Neuronal stem cell (in vitro differentiated cells): ENCODE data around the gene FAM171A2.

Experiments
- DNase-seq: peaks from one replicate; pipeline ENCODE4 v3.0.0-alpha.2; 2013; ENCODE audit warnings: low spot score
- H2AFZ ChIP-seq: one replicate; pipeline ENCODE4 v1.6.1; 2013; ENCODE audit warnings: mild to moderate bottlenecking, low read length, inconsistent platforms
- H2AK5ac ChIP-seq: 2 replicates; pipeline ENCODE4 v1.6.1; 2013; ENCODE audit warnings: low read depth, mild to moderate bottlenecking, inconsistent platforms, low read length, moderate library complexity, mixed read lengths
- H2BK120ac ChIP-seq: 2 replicates; pipeline ENCODE4 v1.6.1; 2013; ENCODE audit warnings: low read depth, mild to moderate bottlenecking, inconsistent platforms, low read length, moderate library complexity, mixed read lengths
- H2BK12ac ChIP-seq: one replicate; pipeline ENCODE4 v1.6.1; 2013; ENCODE audit warnings: low read length, inconsistent platforms
- H2BK15ac ChIP-seq: 2 replicates; pipeline ENCODE4 v1.6.1; 2013; ENCODE audit warnings: mild to moderate bottlenecking, low read length, inconsistent platforms, mixed read lengths
- H2BK5ac ChIP-seq: one replicate; pipeline ENCODE4 v1.6.1; 2013; ENCODE audit warnings: inconsistent platforms, mild to moderate bottlenecking, low read length, moderate library complexity
- H3K14ac ChIP-seq: one replicate; pipeline ENCODE4 v1.6.1; 2013; ENCODE audit warnings: low read length, inconsistent platforms
- H3K18ac ChIP-seq: 2 replicates; pipeline ENCODE4 v1.6.1; 2013; ENCODE audit warnings: low read length, inconsistent platforms
- H3K23ac ChIP-seq: 2 replicates; pipeline ENCODE4 v1.6.1; 2013; ENCODE audit warnings: low read depth, mild to moderate bottlenecking, mixed read lengths, low read length, inconsistent platforms; ENCODE audit not compliant: poor library complexity
- H3K27ac ChIP-seq: replicated peaks from 3 replicates; pipeline ENCODE4 v1.5.1; 2013; ENCODE audit warnings: low read length, inconsistent platforms
- H3K27me3 ChIP-seq, 3 experiments: 2 replicates each; pipeline ENCODE4 v1.6.1; 2013; ENCODE audit warnings: low read length in 3 of 3, mild to moderate bottlenecking in 2 of 3, inconsistent platforms in 1 of 3, low read depth in 1 of 3, mixed read lengths in 1 of 3, moderate library complexity in 1 of 3; ENCODE audit not compliant: control insufficient read depth in 3 of 3, insufficient read depth in 3 of 3
- H3K36me3 ChIP-seq, 2 donors: replicated peaks in 1 of 2; 2 replicates each; pipeline ENCODE4 v1.6.1; 2013; ENCODE audit warnings: low read length in 2 of 2; ENCODE audit not compliant: control insufficient read depth in 2 of 2, insufficient read depth in 2 of 2
- H3K4ac ChIP-seq: 2 replicates; pipeline ENCODE4 v1.6.1; 2013; ENCODE audit warnings: inconsistent platforms, mild to moderate bottlenecking, low read length, moderate library complexity
- H3K4me1 ChIP-seq, 2 donors: 1 replicate in 1 of 2; 2 replicates in 1 of 2; pipeline ENCODE4 v1.6.1; 2013; ENCODE audit warnings: low read length in 2 of 2, low read depth in 1 of 2; ENCODE audit not compliant: control insufficient read depth in 2 of 2, insufficient read depth in 1 of 2
- H3K4me2 ChIP-seq: one replicate; pipeline ENCODE4 v1.6.1; 2013; ENCODE audit warnings: mild to moderate bottlenecking, low read length, inconsistent platforms; ENCODE audit not compliant: insufficient read depth, poor library complexity, severe bottlenecking
- H3K4me3 ChIP-seq, 2 donors: 2 replicates each; pipeline ENCODE4 v1.5.1; 2013; ENCODE audit warnings: low read length in 2 of 2, mild to moderate bottlenecking in 2 of 2, inconsistent platforms in 1 of 2, moderate library complexity in 1 of 2
- H3K79me1 ChIP-seq: one replicate; pipeline ENCODE4 v1.6.1; 2013; ENCODE audit warnings: low read depth, mild to moderate bottlenecking, inconsistent platforms, low read length, moderate library complexity
- H3K9ac ChIP-seq: one replicate; pipeline ENCODE4 v1.6.1; 2013; ENCODE audit warnings: mild to moderate bottlenecking, low read depth, low read length, inconsistent platforms; ENCODE audit not compliant: poor library complexity
- H3K9me3 ChIP-seq, 2 donors: replicated peaks in 1 of 2; 2 replicates each; pipeline versions ENCODE3 to v1.6.1; 2013; ENCODE audit warnings: low read length in 2 of 2, mild to moderate bottlenecking in 2 of 2, inconsistent platforms in 1 of 2, low read depth in 1 of 2, mixed read lengths in 1 of 2, moderate library complexity in 1 of 2; ENCODE audit not compliant: control insufficient read depth in 2 of 2, insufficient read depth in 1 of 2
- H4K8ac ChIP-seq: one replicate; pipeline ENCODE4 v1.6.1; 2013; ENCODE audit warnings: low read depth, mild to moderate bottlenecking, inconsistent platforms, low read length, moderate library complexity
- H4K91ac ChIP-seq: one replicate; pipeline ENCODE4 v1.6.1; 2013; ENCODE audit warnings: low read length, low read depth, mild to moderate bottlenecking, inconsistent platforms; ENCODE audit not compliant: poor library complexity
- WGBS, 2 donors: extraction: QIAGEN DNeasy Blood & Tissue Kit; methylation state at CpG; one replicate each; pipeline ENCODE4 v1.1.7; 2013; ENCODE audit warnings: missing lambda C conversion rate in 2 of 2, mixed read lengths in 1 of 2; ENCODE audit not compliant: insufficient read length in 2 of 2, insufficient replicate concordance in 1 of 2; ENCODE audit errors: extremely low coverage in 2 of 2; 5-methylcytosine and 5-hydroxymethylcytosine counted together

FAM171A2 gene

GRCh38 chr17:44324092-44324570, 39.5 kb downstream of the FAM171A2 start:
- Histone ChIP-seq H3K36me3 (peaks cover 10 to 34% of the 10 kb centered on the region in 2 donors), H3K23ac (peak overlapping the region; percentile 98), H2AK5ac (peak overlapping the region; percentile 84), H2BK15ac (peak overlapping the region; percentile 17), H3K18ac (peak overlapping the region; percentile 95), H3K27ac (no peak overlapping the region), H3K27me3 (peaks cover 0 to 12% (median 2%) of the 10 kb centered on the region in 3 experiments), H3K79me1 (peaks cover 12% of the 10 kb centered on the region), H4K8ac (peak overlapping the region; percentile 65), H3K4me1 (peaks cover 4 to 8% of the 10 kb centered on the region in 2 donors), H3K9me3 (no peaks in the 10 kb centered on the region), H3K4me2 (peak overlapping the region; percentile 96), H3K4me3 (peak overlapping the region; percentile 93 to 94), H2AFZ (peak overlapping the region; percentile 97), H4K91ac (no peak overlapping the region), H2BK12ac (no peak overlapping the region), H2BK120ac (no peak overlapping the region), H3K14ac (peak overlapping the region; percentile 89), H3K4ac (no peak overlapping the region), H2BK5ac (peak overlapping the region; percentile 82), H3K9ac (peak overlapping the region; percentile 97)
- WGBS, 2 donors, result no CpG with 5 or more reads among the region's 38 CpGs
- no peak for DNase-seq

GRCh38 chr17:44323359-44324091, 40.1 kb downstream of the FAM171A2 start:
- H3K4ac ChIP-seq, result no peak overlapping the region
- peak overlapping the region; percentile 89 for H3K14ac ChIP-seq
- WGBS, 2 donors, result no CpG with 5 or more reads among the region's 27 CpGs
- peaks cover 12% of the 10 kb centered on the region for H3K79me1 ChIP-seq
- no peak overlapping the region for H2BK120ac ChIP-seq
- no peaks in the 10 kb centered on the region for H3K9me3 ChIP-seq
- no peak overlapping the region for H2BK15ac ChIP-seq
- H3K23ac ChIP-seq, result peak overlapping the region; percentile 96
- no peak overlapping the region for H2AFZ ChIP-seq
- H3K4me3 ChIP-seq, result peak overlapping the region; percentile 93 to 94
- no peak overlapping the region for H2BK12ac ChIP-seq
- peak overlapping the region; percentile 97 for H3K9ac ChIP-seq
- no peak overlapping the region for H4K91ac ChIP-seq
- H3K27me3 ChIP-seq, result peaks cover 0 to 12% (median 2%) of the 10 kb centered on the region in 3 experiments
- peaks cover 4 to 8% of the 10 kb centered on the region in 2 donors for H3K4me1 ChIP-seq
- H4K8ac ChIP-seq, result peak overlapping the region; percentile 65
- peak overlapping the region; percentile 96 for H3K4me2 ChIP-seq
- H3K27ac ChIP-seq, result no peak overlapping the region
- no peak overlapping the region for H3K18ac ChIP-seq
- peaks cover 10 to 34% of the 10 kb centered on the region in 2 donors for H3K36me3 ChIP-seq
- H2BK5ac ChIP-seq, result no peak overlapping the region
- peak overlapping the region; percentile 84 for H2AK5ac ChIP-seq
- no peak for DNase-seq

- H2BK5ac ChIP-seq, result no peak overlapping the region
- no peak overlapping the region for H2BK12ac ChIP-seq
- H2BK15ac ChIP-seq, result no peak overlapping the region
- H4K91ac ChIP-seq, result no peak overlapping the region
- peaks cover 2 to 12% (median 2%) of the 10 kb centered on the region in 3 experiments for H3K27me3 ChIP-seq
- no peak overlapping the region for H2AFZ ChIP-seq
- no peak overlapping the region for H3K18ac ChIP-seq
- H3K4me1 ChIP-seq, result peaks cover 4 to 8% of the 10 kb centered on the region in 2 donors
- peaks cover 10 to 34% of the 10 kb centered on the region in 2 donors for H3K36me3 ChIP-seq
- H3K14ac ChIP-seq, result no peak overlapping the region
- H3K9me3 ChIP-seq, result no peaks in the 10 kb centered on the region
- no peak for DNase-seq
- H2AK5ac ChIP-seq, result no peak overlapping the region
- peak overlapping the region; percentile 70 for H3K9ac ChIP-seq
- H2BK120ac ChIP-seq, result no peak overlapping the region
- H3K23ac ChIP-seq, result no peak overlapping the region
- no peak overlapping the region for H3K27ac ChIP-seq
- no CpG with 5 or more reads among the region's 11 CpGs for WGBS, 2 donors
- no peak overlapping the region for H3K4me2 ChIP-seq
- H4K8ac ChIP-seq, result no peak overlapping the region
- H3K79me1 ChIP-seq, result peaks cover 12% of the 10 kb centered on the region
- peak overlapping the region in 1 of 2 donors; percentile 44 for H3K4me3 ChIP-seq
- H3K4ac ChIP-seq, result no peak overlapping the region
Observed at GRCh38 chr17:44322236-44322895, 41.3 kb downstream of the FAM171A2 start.
